ENCODE results near the gene SP140.
"Not testable (repeated sequence)": the region's sequence is repeated elsewhere in the genome, so short reads cannot be mapped to it uniquely, and the experiment has no call there.

The SP140 gene

DNA sequence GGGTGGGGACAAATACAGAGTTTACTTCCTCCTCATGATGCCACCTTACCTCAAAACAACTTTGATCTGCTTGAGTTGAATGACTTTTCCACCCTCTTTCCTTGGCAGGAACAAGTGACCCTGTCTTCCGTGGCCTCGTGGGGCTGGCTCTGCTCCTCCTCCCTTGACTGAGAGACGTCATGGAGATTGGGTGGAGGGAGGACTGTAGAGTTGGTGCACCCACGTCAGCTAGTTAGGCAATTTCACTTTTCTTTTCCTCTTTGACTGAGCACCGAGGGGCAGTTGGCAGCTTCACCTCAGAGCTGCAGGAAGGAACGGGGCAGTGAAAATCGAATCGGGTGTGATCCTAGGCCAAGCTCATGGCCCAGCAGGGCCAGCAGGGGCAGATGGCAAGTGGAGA, at the start of gene SP140:
TSS of gene SP140 (plus strand) at position 251 of the 400 bp plus-strand sequence. CDS start at position 360, 109 bp downstream.
- DNase-seq: no peak

DNA sequence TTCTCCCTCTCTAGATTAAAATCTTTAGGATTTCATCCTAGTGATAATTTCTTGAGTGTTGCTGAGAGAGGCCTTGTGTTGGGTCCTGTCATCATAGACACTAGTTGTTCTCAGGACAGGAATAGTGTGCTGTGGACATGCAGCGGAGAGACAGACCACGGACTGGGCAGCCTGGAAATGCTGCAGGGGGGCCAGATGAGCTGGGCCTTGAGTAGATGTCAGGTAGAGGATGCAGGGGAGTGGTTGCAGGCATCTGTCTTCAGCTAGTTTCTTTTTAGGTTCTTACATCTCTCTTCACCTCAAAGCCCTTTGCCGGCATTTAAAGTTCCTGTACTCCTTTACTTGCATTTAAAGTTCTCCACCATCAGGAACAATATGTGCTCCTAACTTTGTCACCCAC, 48.5 kb upstream of the SP140 start:
- DNase-seq: no peak

DNA sequence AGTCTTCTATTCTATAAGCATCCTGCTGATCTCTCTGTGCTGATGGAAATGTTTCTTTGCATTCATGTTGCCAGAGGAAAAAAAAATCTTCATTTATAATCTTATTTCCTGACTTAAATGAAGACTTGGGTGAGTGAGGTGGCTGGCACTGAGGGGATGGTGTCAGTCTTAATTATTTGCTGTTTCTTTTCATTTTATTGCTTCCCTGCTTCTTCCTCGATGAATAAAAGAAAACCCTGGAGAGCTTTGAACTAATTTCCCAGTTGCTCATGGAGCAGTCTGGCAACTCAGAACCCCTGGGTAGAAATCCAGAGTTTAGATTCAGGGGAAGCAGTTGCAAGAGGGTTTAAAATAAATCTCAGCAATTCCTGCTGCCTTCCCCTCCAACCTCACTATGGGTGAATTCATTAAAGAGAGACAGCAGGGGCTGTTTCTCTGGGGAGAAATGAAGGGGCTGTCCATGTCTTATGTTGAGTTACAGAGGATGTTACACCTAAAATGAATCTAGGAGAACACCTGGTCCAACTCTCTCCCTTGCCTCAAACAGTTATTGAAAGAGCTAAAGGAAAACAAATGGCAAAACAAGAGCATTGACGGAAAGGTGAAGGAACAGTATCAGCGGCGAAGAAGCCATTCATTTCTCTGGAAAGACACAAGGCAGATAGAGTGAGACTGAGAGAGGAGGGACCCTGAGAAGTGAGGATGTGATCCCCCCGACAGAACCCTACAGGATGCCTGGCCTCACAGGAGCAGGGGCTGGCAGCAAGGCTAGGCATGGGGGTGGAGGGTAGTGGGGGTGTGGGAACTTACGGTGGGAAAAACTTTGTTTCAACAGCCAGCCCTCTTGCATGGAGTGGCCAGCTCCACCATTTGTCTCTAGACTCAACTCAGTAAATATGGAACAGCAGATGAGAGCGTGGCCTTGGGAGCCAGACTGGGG, 46.7 kb upstream of the SP140 start:
- no peak for DNase-seq

DNA sequence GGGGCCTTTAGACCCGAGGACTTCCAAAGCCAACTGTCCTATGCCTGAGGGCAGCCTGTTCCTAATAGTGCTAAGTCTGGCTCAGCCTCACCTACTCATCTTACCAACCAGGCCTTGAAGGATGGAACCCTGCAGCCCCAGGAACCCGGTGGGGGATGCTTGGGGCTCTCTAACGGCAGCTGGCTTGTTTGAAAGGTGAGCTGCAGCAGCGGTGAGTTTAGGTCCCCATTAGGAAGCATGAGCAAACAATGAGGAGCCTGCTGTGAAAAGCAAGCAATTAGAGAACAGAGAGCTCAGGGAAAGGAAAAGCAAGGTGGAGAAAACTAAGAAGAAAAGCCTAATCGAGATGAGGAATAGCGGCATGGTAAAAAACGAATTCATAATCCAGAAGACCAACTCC, 45.6 kb upstream of the SP140 start:
- no peak for DNase-seq

DNA sequence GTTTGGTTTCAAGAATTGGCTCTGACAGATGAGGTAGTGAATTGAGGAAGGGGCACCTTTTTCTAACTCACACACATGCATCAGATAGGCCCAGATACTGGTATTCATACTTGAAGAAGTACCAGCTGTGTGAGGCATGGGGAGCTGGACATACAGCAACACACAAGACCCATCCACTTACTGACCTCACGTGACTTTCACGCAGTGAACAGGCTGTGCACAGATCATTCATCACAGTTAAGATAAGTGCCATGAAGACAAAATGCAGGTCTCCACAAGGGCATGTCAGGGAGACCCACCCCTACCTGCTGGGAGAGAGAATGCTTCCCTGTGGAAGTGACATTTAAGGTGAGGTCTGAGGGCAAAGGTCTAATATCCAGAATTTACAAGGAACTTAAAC, 44.3 kb upstream of the SP140 start:
- DNase-seq: no peak

DNA sequence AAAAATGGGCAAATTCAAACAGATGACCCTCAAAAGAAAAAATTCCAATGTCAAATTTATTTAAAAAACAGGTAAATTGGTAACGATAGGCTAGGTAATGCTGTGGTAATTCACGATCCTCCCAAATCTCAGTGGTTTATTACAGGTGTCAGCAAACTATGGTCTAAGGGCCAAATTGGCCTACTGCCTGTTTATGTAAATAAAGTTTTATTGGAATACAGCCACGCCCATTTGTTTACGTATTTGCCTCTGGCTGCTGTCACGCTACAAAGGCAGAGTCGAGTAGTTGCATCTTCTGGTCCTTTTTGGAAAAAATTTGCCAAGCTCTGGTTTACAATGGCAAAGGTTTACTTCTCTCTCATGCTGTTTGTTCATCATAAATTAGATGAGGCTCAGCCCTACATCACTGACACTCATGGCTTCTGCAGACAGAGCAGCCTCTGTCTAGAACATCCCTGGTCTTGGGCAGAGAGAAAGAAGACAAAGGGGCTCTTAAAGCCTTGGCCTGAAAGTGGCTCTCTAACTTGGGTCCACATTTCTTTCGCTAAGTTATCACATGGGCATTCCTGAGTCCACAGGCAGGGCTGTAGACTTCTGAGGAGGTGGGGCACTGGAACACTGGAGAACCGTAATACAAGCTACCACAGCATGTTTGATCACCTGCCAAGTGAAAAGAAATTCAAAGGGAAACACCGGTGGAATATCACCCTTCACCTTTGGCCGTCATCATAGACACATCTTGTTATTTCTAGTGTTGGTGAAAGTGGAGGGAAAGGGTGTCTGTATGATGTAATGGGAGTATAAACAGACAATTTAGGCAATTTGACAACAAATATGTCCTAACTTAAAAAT, 40.6 kb upstream of the SP140 start:
- DNase-seq: no peak

DNA sequence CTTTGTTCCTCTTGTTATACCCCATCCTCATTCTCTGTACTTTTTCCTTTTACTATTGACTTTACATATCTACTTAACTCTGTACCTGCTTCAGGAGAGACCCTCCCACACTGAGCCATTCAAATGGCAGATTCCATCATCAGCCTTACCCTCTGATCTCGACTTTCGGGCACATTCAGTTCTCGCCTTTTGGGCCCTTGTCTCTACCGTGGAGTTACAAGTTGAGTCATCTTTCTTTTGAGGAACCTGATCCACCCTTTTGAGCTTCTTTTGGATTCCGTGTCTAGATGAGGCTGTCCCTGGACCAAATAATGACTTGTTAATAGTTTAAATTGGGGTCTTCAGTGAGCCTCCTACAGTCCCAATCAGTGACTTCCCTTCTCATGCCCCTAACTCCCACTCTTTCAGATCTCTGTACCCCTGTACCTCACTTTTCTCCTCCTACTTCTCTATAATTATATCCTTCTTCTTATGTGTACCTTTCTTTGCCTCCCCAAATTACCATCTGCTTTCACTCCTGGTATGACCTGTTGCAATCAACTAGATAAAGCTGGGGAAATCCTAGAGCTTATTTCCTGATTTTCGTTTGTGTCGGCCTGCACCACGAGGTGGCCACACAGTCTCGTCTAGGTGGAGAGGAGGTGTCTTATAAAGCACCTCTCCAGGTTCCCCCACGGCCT, 23.0 kb upstream of the SP140 start:
- DNase-seq: no peak

DNA sequence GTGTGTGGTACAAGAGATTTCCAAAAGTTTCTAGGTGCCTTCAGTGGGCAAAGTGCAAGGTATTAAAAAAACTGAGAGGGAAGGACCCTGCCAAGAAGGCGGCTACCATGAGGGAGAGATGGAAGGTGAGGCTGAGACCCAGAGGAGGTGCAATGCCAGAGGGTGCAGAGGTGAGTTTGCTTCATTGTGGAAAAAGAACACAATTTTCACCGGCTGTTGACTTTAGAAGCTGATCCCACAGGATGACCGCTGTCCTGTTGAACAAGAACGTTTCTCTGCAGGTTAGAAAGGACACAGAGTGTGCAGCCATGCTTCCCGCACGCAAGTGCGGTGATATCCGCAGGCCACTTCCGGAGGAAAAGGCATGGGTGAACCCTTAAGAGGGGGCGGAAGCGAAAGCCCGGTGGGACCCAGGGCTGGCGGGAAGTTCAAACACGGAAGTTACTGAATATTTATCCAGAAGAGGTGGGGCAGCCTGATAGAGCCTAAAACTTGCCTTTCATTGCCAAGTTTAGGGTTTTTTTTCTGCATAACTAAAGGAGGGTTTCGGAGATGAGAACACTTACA, 22.3 kb upstream of the SP140 start:
- no peak for DNase-seq

DNA sequence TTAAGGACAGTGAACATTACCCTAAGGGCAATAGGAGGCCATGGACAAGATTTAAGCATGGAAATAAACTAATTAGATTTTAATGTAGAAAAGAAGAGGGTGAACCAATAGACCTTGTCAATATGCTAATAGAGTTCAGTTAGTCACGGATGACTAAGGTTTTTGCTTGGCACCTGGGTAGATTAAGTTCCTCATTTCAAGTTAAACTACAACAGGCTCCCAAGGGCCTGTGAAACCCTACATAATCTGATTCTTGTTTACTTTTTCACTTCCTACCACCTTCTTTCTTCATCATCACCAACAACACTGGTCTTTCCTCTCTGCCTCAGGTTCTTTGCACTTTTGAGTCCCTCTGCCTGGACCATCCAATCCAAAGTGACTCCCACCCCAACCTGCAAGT, 20.5 kb upstream of the SP140 start:
- no peak for DNase-seq

DNA sequence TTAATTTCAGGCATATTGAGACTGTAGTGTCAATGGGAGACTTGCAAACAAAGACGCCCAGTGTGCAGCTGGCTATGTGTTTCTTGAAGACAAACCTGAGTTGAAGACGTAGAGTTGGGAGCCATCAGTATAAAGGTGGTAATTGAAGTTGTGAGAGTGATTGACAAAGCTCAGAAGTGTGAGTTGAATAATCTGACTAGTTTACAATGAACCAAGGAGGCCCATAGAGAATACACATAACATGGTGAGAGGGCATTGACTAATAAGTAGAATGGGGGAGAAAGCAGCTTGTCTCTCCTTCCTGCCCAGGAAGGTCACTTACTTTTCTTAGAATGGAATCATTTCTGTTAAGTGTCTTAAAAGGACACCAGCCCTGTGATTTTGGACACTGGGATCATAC, 19.8 kb upstream of the SP140 start:
- DNase-seq: no peak

DNA sequence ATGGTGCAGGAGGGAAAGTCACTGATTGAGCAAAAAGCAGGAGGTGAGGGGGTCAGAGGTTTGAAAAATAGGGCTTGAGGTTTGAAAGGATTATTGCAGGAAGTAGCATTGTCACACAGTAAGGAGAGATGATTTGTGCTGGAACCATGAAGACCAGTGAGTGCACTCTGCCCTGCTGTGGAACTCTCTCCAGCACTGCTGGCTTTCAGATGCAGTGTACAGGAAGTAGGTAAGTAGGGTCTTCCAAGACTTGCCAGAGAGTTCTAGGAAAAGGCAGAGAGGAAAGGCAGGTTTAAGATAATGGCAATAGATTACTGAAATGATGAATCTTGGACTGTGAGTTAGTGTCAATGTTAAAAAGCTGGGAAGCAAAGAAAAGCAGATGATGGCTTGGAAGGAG, 17.0 kb upstream of the SP140 start:
- DNase-seq: no peak

DNA sequence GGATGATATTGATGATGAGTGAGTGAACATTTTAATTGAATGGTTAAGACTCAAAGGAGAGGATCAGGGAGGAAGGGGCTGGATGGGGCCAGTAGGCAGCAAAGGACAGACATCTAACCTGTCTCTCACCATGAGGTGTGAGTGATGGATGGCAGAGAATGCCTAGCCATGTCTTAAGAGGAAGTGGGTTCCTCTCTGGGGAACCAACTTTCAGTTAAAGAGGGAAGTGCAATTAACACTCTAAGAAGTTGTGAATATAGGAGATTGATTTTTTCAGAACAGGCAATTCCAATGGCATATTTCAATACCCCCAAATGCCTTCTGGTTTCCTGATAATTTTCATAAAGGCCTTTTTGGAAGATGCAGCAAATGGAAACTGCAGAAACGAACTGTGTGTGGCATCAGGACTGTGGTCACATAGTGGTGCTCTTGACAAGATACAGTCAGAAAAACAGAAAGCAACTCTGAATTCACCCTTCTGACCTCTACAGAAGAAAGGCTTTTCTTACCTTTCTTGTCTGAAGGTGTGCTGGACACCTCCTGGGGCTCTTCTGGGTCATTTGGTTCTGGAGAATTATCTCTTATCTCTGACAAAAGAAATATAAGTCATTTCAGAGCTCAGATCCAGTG, 16.0 kb upstream of the SP140 start:
- DNase-seq: no peak

DNA sequence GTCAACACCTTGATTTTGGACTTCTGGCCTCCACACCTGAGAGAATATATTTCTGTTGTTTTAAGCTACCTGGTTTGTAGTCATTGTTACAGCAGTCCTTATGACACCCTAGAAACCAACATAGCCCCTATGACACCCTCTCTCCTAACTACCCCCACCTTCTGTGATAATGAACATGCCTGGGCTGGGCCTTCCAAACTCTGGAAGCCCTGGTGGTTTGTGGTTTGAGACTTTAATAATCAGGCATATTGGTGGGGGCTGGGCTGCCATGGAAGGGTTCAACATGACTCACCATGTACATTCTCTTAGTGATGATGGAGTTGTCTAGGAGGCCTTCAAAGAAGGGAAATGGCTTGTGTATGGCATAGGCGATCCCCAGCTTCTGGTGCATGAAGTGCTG, 9.0 kb upstream of the SP140 start:
- DNase-seq: no peak

DNA sequence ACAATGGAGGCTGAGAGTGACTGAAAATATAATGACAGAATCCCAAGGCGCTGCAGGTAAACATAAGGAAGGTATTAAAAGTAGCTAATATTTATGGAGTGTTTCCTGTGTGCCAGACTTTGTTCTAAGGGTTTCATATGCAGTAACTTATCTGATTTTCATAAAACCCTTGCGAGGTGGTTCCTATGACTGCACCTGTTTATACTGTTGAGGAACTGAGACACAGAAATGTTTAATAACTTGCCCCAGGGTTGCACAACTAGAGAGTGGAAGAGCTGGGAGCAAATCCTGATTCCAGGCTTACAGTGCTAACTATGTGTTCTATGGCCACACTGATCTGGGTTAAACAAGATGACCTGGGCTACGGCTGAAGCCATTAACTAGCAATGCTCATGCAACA, 8.1 kb upstream of the SP140 start:
- no peak for DNase-seq

DNA sequence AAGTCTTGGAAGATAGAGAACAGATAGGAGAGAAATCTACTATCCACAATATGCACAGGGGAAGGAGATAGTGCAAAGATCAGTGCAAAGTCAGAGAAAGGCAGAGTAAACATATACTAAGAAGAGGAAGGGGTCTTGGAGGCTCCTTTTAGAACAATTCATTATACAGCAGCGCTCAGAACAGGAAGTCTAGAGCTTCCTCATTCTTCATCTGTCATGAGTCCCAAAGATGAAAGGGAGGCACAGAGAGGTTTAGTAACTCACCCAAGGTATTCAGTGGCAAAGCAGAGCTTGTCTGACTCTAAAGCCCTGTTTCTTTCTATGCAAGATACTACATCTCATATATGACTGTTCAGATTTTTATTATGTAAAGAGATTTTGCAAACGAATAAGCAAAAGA, 7.1 kb upstream of the SP140 start:
- DNase-seq: no peak

DNA sequence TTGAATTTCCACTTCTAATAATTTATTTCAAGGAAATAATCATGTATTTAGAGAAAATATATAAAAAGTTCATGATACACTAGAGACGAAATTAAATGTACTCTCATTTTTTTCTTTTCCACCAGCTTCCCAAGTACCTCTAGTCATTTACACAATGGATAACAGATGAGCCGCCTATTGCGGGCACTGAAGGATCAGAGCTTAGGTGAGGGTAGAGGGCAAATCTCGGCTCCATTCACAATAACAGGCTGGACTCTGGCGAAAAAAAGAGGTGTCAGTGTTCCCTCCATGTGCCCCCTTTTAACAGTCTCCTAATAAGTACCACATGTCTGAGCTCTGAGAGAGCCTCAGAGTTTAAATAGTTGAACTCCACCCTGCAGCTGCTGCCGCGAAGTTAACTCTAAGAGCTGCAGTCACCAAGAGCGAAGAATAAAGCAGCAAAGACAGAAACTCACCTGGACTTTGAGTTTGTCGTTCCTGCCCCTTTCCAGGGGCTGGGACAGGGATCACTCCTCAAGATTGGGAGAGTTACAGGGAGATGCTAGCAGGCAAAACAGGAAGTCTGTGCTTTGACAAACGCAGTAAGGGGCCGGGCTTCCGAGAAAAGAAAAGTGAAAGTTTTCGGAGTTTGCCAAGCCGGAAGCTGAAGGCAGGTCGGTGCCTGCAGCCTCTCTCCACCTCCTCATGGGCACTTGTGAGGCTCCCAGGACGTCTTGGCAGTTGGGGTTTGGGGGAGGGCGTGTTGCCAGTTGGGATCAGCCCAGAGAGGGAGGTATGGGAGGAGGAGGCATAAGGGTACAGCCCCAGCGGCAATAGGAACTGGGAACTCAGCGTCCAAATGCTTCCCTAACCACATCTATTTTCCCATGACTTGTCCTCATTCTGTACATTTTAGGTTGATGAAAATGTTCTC, 5.9 kb upstream of the SP140 start, which contains the start of gene SP110:
TSS of gene SP110 (minus strand) at position 566 of the 913 bp plus-strand sequence. CDS start 3,057 bp downstream, outside the sequence.
- DNase-seq: no peak

DNA sequence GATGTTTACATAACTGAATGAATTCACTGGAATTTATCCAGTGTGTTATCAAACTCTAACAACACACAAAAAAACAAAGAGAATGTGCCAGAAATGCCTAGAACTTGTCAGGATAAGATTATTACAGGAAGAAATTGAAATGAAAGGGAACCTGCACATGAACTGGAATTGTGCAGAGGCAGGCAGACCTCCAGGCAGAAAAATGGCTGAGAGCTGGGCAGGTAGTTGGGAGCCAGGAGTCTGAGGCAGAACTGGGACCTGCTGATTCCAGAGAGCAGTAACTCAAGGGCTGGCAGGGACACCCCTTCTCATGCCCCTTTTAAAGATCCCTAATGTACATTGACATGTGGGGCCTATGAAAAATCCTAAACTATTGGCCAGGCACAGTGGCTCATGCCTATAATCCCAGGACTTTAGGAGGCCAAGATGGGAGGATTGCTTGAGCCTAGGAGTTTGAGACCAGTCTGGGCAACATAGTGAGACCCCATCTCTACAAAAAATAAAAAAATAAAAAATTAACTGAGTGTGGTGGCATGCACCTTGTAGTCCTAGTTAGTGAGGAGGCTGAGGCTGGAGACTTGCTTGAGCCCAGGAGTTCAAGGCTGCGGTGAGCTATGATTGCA, 5.1 kb upstream of the SP140 start:
- DNase-seq: no peak

DNA sequence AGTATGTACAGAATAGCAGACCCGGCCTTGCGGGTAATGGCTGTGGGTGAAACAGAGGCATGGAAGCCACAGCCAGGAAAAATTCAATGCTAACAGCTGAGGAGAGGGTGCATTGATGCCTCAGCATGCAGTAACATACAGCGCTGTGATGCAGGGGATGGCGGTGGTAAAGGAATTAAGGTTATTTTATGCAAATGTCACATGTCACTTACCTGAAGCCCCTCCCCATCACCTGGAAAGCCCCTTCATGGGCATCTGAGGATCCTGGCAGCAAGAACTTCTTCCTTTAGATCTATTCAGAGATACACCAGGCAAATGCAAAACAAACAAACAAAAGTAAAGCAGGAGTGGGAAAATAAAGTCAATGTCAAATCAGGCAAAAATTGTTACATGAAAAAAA, 4.0 kb upstream of the SP140 start:
- no peak for DNase-seq

DNA sequence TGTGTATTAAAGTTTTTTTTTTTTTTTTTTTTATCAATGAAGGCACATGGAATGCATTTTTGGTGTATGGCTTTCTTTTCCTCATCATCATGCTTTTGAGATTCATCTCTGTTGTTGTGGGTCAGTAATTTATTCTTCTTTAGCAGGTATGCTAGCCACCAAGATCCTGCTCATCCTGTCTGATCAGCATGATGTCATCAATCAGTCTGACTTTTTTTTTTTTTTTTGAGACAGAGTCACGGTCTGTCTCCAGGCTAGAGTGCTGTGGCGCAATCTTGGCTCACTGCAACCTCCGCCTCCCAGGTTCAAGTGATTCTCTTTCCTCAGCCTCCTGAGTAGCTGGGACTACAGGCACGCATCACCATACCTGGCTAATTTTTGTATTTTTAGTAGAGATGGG, 2.7 kb upstream of the SP140 start:
- DNase-seq: not testable (repeated sequence)

DNA sequence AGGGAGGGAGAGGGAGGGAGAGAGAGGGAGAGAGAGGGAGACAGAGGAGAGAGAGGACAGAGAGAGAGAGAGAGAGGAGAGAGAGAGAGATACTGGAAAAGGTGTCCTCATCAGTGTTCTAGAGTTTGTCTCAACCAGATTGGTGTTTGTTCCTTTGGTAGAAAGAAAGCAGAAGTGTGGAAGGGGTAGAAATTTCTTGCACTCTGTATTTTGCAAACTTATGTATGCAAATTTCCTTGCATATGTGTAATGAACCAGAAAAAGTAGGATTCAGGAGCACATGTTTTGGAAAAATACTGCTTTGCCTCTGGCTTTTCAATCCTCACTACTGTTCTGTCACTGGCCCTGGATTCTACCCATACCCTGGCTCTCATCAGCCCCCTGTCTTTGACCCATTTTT, 1.1 kb upstream of the SP140 start:
- no peak for DNase-seq

DNA sequence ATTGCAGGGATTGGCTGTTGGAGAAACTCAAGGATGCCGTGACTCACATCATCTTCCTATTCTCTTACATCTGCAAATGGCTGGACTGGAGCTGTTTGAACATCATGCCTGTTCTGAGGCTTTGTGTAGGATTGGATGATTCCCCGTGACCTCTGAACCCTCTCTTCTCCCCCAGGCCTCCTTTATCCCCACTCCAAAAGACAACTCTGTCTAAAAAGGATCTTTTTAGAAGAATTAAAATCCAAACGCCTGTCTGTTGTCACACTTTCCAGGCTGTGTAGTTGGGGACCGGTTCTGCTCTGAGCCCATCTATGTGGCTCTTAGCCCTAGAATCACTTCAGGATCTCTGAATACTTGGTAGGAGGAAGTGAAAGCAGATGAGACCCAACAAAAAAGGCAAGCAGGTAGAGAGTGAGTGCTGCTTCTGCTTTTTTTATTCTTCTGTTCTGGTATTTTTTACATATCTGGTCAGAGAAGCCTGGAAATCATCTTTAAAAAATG, 565 bp downstream of the SP140 start:
- no peak for DNase-seq
